Right cardiac atrium (tissue), 5 donors: ENCODE data around the gene DPH3. TPM values are rescaled to one million over a fixed set of nuclear protein-coding genes. Genes with fewer than 3 reads are reported as not detected.

Experiments used
- ATAC-seq, 2 donors: fragments of 200-7000 bp; cut with Tn5 transposase; one replicate each; pipeline versions ENCODE4 v1.8.0 to v1.9.1; 2020; ENCODE audit warnings: moderate library complexity in 2 of 2, mild to moderate bottlenecking in 1 of 2
- DNase-seq, 3 donors: peaks; one replicate each; pipeline ENCODE4 v3.0.0-alpha.2; 2020
- H3K27ac ChIP-seq: one replicate; pipeline ENCODE4 v1.5.1; 2013; ENCODE audit warnings: mild to moderate bottlenecking, low read length, control low read depth, moderate library complexity
- H3K27me3 ChIP-seq: one replicate; pipeline ENCODE4 v1.6.1; 2013; ENCODE audit not compliant: control insufficient read depth, insufficient read depth
- H3K4me1 ChIP-seq: one replicate; pipeline ENCODE4 v1.6.1; 2013; ENCODE audit warnings: low read length; ENCODE audit not compliant: control insufficient read depth, insufficient read depth
- H3K4me3 ChIP-seq: one replicate; pipeline ENCODE4 v1.5.1; 2013; ENCODE audit warnings: low read length, control low read depth
- H3K9me3 ChIP-seq: one replicate; pipeline ENCODE4 v1.6.1; 2013; ENCODE audit warnings: low read length; ENCODE audit not compliant: control insufficient read depth
- WGBS: extraction: QIAGEN DNeasy Blood & Tissue Kit; methylation state at CpG from one replicate; pipeline ENCODE4 v1.1.7; 2013; 5-methylcytosine and 5-hydroxymethylcytosine counted together
- intact Hi-C, 4 donors: fragments of 100-400 bp; cut with DNase I; formaldehyde crosslinking; loops; one replicate each; pipeline versions ENCODE4 v1.11.0 to v1.14.0; 2022 to 2023
- polyA plus RNA-seq: library from polyadenylated mRNA; stranded (reverse); fragments of 200-250 nt; gene quantifications from one replicate; pipeline ENCODE4 v1.2.3, GENCODE V29; 2013
- total RNA-seq, 4 donors: library from RNA; stranded (reverse); fragmentation: NEBNext Ultra II Directional; extraction: Animal tissue kit (Norgen Biotek cat#: 25700); gene quantifications; one replicate each; pipeline ENCODE4 v1.2.1, GENCODE V29; 2021
- donor health status: healthy with polysubstance abuse.
- donor health status: DM: no; HTN: yes; CAD: no.
- donor health status: DM: no; HTN: no; CAD: no.
- donor health status: DM: no; HTN: yes; CAD: no; lungs with severe emphysema.
- donor health status: DM: yes; HTN: yes; CAD: no.

The DPH3 gene
- total and polyA plus RNA-seq, 5 donors = 14.7 to 24.2 (median 21.2) TPM

DNA sequence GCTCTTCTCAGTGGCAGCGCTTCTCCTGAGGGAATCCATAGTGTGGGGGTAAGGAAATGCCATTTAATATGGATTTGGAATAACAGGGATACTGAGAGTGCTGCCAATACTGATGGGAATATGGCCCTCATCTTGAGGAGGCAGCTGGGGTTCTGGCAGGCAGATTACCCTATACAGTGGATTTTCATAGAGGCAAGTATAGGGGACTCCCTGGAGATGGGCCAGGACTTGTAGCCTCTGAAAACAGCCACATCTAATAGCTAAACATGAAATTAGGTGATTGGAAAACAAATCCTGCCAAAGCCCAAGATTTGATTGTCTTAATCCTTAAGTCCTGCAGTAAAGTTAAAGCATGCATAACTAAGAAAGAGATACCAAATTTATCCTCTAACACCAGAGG is 30.9 kb downstream of the DPH3 start:
- Histone ChIP-seq H3K4me1 (peaks cover 3% of the 10 kb centered on the region), H3K9me3 (no peaks in the 10 kb centered on the region), H3K27ac (no peak overlapping the region), H3K27me3 (no peaks in the 10 kb centered on the region), H3K4me3 (no peak overlapping the region)
- intact Hi-C loops = no loop called here
- DNase-seq (no peak), ATAC-seq (no peak)
- WGBS = 97% methylated on average over 1 of the region's 1 CpG

DNA sequence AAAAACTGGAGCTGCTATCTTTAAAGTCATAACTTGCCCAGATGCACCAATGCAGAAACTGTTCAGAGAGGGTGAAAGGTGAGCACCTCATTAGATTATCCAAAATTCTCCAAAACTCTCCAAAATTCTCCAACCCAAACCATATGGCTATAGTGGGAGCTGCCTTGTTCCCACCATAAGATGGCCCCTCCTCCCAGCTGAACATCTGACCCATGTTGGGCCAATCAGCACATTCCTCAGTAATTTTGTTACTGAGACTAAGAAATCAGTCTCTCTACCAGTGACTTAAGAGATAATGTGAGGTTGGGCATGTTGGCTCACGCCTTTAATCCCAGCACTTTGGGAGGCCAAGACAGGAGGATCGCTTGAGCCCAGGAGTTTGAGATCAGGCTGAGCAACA is 32.8 kb downstream of the DPH3 start:
- H3K27me3 ChIP-seq = no peaks in the 10 kb centered on the region
- H3K9me3 ChIP-seq = no peaks in the 10 kb centered on the region
- 97% methylated on average over 2 of the region's 2 CpGs for WGBS
- no peak overlapping the region for H3K4me3 ChIP-seq
- intact Hi-C loops = no loop called here
- DNase-seq = no peak
- no peaks in the 10 kb centered on the region for H3K4me1 ChIP-seq
- ATAC-seq = no peak
- H3K27ac ChIP-seq = no peak overlapping the region

DNA sequence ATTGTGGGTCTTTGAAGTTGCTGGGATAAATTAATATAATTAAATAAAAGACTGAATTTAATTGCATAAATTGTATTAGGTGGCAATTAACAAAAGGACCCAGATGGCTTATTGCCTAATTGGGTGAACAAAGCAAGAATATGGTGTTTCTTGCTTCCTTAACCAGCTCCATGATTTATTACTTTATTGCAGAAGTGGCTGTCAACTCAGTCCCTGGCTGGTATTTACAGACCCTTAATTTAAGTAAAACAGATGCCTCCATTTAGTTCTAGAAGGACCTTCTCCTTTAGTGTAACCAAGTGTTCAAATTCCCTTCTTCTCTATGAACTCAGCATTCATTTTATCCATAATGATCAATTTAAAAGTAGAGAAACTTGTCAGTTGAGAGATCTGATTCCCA is 35.1 kb downstream of the DPH3 start:
- H3K4me1 ChIP-seq = no peaks in the 10 kb centered on the region
- no peak overlapping the region for H3K4me3 ChIP-seq
- H3K27me3 ChIP-seq = no peaks in the 10 kb centered on the region
- intact Hi-C loops = no loop called here
- H3K9me3 ChIP-seq = no peaks in the 10 kb centered on the region
- no peak overlapping the region for H3K27ac ChIP-seq
- no peak for DNase-seq
- no peak for ATAC-seq

GRCh38 chr3:16227566-16227965 is 37.2 kb downstream of the DPH3 start:
- DNase-seq (no peak), ATAC-seq (no peak)
- Histone ChIP-seq H3K9me3 (no peaks in the 10 kb centered on the region), H3K27ac (no peak overlapping the region), H3K4me1 (no peaks in the 10 kb centered on the region), H3K27me3 (no peaks in the 10 kb centered on the region), H3K4me3 (no peak overlapping the region)
- 53% methylated on average over 1 of the region's 1 CpG for WGBS
- intact Hi-C loops = no loop called here

- Histone ChIP-seq H3K27me3 (no peaks in the 10 kb centered on the region), H3K4me1 (no peaks in the 10 kb centered on the region), H3K4me3 (no peak overlapping the region), H3K9me3 (no peaks in the 10 kb centered on the region), H3K27ac (no peak overlapping the region)
- ATAC-seq = no peak
- DNase-seq = no peak
- 96% methylated on average over 2 of the region's 2 CpGs for WGBS
- intact Hi-C loops = no loop called here
Observed at GRCh38 chr3:16224325-16224724, 40.4 kb downstream of the DPH3 start.

GRCh38 chr3:16222547-16222946 is 42.2 kb downstream of the DPH3 start:
- WGBS = 91% methylated on average over 2 of the region's 2 CpGs
- no peak for ATAC-seq
- no peaks in the 10 kb centered on the region for H3K9me3 ChIP-seq
- no peaks in the 10 kb centered on the region for H3K4me1 ChIP-seq
- no peak for DNase-seq
- intact Hi-C loops = no loop called here
- H3K27me3 ChIP-seq = no peaks in the 10 kb centered on the region
- H3K27ac ChIP-seq = no peak overlapping the region
- no peak overlapping the region for H3K4me3 ChIP-seq

- no peak for ATAC-seq
- H3K4me1 ChIP-seq = no peaks in the 10 kb centered on the region
- intact Hi-C loops = no loop called here
- 73% methylated on average over 3 of the region's 3 CpGs for WGBS
- no peaks in the 10 kb centered on the region for H3K9me3 ChIP-seq
- DNase-seq = no peak
- H3K27ac ChIP-seq = no peak overlapping the region
- H3K27me3 ChIP-seq = no peaks in the 10 kb centered on the region
- H3K4me3 ChIP-seq = no peak overlapping the region
Observed at GRCh38 chr3:16221990-16222389, 42.8 kb downstream of the DPH3 start.

DNA sequence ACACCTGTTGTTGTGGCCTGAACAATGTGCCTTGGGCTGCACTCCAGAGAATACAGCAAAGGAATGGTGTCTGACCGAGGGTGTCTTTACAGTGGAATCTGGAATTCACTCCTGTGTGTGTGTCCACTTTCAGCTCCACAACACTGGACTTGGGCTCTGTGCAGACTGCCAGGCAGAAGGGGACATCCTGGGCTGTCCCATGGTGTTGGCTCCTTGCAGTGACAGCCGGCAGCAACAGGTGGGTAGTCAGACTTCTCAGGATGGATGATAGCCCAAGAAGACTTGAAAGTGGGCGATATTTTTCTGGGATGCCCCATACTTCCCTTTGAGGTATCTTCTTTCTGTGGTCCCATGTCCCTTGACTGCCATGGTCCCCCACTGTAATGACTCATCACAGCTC is 45.0 kb downstream of the DPH3 start:
- H3K4me3 ChIP-seq = no peak overlapping the region
- WGBS = 89% methylated on average over 3 of the region's 3 CpGs
- ATAC-seq = no peak

DNA sequence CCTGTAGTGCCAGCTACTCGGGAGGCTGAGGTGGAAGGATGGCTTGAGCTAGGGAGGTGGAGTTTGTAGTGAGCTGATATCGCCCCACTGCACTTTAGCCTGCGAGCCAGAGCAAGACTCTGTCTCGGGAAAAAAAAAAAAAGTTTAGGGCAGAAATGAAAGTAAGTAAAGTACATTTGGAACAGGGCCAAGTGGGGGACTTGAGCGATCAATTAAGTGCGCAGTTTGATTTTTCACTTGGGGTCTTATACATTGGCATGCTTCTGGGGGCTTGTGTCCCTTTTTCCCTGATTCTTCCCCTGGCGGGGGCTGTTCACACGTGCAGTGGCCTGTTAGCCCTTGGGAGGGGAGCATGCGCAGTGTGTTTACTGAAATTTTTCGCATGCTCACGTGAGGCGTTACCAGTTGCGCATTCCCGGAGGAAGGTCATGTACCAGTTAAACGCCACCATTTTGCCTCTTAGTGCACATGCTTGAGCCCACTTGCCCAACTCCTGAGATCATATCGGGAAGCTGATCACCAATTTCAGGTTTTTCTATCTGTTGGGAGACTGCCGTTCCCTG is 48.3 kb downstream of the DPH3 start:
- Histone ChIP-seq H3K27ac (no peak overlapping the region), H3K9me3 (no peaks in the 10 kb centered on the region), H3K27me3 (no peaks in the 10 kb centered on the region), H3K4me1 (no peaks in the 10 kb centered on the region), H3K4me3 (no peak overlapping the region)
- ATAC-seq (no peak), DNase-seq (no peak)
- WGBS = 91% methylated on average over 17 of the region's 17 CpGs
- intact Hi-C loops = no loop called here

More for the DNA sequence above, 45.0 kb downstream of the DPH3 start:
- Histone ChIP-seq H3K4me1 (no peaks in the 10 kb centered on the region), H3K27me3 (no peaks in the 10 kb centered on the region), H3K27ac (no peak overlapping the region), H3K9me3 (no peaks in the 10 kb centered on the region)
- no peak for DNase-seq
- intact Hi-C loops = no loop called here

DNA sequence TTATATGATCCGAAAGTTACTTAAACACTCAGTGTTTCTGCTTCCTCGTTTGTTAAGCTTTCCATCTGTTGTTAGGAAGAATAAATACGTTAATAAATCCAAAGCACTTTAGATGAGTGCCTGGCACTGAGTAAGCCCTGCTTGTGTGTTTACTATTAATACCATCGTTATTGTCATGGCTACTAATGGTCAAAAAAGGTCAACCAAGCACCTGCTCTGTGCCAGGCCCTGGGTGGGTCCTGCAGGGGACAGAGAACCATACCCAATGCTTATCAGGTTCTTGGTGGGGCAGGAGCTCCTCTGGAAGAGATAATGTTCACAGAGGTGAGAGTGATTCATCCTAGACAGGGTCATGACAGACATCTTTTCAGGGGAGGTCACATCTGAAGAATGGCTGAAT is 50.4 kb downstream of the DPH3 start:
- no peak overlapping the region for H3K27ac ChIP-seq
- intact Hi-C loops = no loop called here
- no peaks in the 10 kb centered on the region for H3K27me3 ChIP-seq
- no peaks in the 10 kb centered on the region for H3K9me3 ChIP-seq
- whole genome bisulfite sequencing = 77% methylated on average over 4 of the region's 4 CpGs
- DNase-seq (no peak), ATAC-seq (no peak)
- no peaks in the 10 kb centered on the region for H3K4me1 ChIP-seq
- no peak overlapping the region for H3K4me3 ChIP-seq

DNA sequence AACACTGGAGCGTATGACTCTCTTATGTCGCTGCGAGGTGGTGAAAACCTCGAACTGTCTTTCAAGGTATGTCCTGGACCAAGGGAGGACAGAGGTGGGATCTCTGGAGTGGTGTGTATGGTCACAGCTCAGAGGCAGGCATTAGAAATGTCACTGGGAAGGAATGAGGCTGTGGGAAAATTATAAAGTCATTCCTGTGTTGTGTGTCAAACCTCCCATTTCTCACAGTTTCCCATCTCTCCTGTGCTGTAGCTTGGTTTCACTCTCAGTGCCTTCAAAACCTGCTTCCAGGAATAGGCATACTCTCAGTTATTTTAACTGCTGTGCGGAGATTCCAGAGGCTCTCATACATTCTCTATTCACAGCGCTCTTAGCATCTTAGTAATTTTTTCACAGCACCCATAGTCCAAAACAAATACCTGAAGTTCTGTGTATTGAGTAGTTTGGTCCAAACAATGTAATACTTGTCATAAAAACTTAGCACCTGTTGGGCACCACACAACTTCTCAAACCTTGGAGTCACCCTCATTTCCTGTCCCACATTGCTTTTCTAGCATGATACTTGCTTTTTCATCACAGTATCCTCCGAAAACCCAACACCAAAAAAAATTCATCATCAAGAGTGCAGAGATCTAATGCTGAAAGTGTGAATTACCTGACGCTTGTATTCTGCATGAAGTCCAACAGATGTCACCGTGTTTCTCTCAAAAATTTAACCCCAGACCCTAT is 53.4 kb downstream of the DPH3 start:
- WGBS = 89% methylated on average over 9 of the region's 9 CpGs
- intact Hi-C loops = no loop called here

More for the DNA sequence above, 53.4 kb downstream of the DPH3 start:
- Histone ChIP-seq H3K9me3 (no peaks in the 10 kb centered on the region), H3K4me3 (no peak overlapping the region), H3K27ac (no peak overlapping the region), H3K4me1 (no peaks in the 10 kb centered on the region), H3K27me3 (no peaks in the 10 kb centered on the region)
- no peak for ATAC-seq
- no peak for DNase-seq
